Measurements from ENCODE around the gene STARD8.

DNA sequence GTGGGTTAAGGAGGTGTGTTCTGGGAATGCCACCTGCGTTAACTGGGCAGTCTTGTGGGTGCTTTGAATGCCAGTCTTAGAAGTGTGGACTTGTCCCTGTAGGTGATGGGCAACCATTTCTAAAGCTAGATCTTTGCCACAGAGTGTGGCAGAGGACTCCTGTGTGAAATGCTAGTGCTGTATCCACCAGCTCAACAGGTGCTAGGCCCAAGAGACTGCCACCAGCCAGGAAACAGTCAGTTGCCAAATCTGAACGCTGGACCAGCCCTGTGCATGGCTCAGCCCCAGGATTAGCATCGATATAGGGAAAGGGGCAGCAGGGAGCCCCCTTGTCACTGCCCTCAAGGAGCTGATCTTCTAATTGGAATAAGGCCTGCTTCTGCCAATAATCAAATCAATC, 35.3 kb downstream of the STARD8 start:
- TF ChIP-seq, protein P1, sequence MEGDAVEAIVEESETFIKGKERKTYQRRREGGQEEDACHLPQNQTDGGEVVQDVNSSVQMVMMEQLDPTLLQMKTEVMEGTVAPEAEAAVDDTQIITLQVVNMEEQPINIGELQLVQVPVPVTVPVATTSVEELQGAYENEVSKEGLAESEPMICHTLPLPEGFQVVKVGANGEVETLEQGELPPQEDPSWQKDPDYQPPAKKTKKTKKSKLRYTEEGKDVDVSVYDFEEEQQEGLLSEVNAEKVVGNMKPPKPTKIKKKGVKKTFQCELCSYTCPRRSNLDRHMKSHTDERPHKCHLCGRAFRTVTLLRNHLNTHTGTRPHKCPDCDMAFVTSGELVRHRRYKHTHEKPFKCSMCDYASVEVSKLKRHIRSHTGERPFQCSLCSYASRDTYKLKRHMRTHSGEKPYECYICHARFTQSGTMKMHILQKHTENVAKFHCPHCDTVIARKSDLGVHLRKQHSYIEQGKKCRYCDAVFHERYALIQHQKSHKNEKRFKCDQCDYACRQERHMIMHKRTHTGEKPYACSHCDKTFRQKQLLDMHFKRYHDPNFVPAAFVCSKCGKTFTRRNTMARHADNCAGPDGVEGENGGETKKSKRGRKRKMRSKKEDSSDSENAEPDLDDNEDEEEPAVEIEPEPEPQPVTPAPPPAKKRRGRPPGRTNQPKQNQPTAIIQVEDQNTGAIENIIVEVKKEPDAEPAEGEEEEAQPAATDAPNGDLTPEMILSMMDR (IDR thresholded peaks at IDR 0.05), result no peak
- TF ChIP-seq POLR2A (IDR thresholded peaks at IDR 0.05), result no peak
